GM19193 (cell line): Measurements from ENCODE around the gene GIMAP1.

ENCODE experiments used
- POLR2A ChIP-seq: IDR thresholded peaks from 4 replicates; pipeline ENCODE4 v1.6.1; 2011; ENCODE audit not compliant: insufficient read depth, insufficient read length; ENCODE audit errors: extremely low read depth

The GIMAP1 gene

DNA sequence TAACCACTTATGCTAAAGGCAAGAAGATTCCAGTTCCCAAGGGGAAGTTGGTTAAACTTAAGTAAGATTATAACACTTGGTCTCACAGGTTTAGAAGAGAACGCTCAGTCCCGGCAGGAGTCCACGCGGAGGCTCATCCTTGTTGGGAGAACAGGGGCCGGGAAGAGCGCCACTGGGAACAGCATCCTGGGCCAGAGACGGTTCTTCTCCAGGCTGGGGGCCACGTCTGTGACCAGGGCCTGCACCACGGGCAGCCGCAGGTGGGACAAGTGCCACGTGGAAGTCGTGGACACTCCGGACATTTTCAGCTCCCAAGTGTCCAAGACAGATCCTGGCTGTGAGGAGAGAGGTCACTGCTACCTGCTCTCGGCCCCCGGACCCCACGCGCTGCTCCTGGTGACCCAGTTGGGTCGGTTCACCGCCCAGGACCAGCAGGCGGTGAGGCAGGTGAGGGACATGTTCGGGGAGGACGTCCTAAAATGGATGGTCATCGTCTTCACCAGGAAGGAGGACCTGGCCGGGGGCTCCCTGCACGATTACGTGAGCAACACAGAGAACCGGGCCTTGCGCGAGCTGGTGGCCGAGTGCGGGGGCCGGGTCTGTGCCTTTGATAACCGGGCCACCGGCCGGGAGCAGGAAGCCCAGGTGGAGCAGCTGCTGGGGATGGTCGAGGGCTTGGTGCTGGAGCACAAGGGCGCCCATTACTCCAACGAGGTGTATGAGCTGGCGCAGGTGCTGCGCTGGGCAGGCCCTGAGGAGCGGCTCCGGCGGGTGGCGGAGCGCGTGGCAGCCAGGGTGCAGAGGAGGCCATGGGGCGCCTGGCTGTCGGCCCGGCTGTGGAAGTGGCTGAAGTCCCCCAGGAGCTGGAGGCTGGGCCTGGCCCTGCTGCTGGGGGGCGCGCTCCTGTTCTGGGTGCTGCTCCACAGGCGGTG, 3.8 kb downstream of the GIMAP1 start:
- TF ChIP-seq POLR2A: no peak

DNA sequence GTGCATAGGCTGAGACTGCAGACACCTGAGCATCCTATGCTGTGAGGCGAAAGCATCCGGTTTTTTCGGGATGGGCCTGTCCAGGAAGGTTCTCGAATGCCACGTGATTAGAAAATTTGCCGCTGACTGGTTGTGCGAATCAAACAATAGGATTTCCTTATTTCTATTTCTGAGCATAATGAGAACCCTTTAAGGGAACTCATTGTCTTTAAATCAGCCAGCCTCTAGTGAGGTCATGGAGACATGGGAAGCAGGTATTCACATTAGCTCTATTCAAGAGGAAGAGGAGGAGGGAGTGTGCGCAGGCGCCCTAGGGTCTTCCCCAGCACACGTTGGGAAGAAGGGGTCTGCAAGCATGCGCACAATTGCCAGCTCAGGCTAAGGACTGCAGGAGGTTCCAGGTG, 5.6 kb downstream of the GIMAP1 start:
- TF ChIP-seq POLR2A: no peak

DNA sequence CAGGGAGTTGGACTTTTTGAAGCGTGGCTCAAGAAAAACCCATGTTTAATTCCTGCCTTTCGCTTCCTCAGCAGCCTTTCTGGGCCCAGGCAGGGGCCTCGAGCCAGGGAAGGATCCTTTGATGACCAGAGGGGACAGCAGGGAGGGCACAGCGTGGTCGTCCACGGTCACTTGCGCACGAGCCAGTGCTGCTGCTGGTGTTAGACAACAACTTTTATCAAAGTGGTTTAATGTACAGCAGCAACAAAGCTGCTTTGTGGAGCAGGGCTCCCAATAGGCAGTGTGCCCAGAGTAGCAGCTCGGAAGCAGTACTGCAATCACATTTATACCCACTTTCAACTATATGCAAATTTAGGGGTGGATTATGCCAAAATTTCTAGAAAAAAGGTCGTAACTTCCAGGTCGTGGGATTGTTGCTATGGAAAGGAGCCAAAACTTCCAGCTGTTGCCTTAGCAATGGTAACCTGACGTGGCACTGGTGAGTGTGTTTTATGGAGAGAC, 6.1 kb downstream of the GIMAP1 start:
- TF ChIP-seq POLR2A: no peak

DNA sequence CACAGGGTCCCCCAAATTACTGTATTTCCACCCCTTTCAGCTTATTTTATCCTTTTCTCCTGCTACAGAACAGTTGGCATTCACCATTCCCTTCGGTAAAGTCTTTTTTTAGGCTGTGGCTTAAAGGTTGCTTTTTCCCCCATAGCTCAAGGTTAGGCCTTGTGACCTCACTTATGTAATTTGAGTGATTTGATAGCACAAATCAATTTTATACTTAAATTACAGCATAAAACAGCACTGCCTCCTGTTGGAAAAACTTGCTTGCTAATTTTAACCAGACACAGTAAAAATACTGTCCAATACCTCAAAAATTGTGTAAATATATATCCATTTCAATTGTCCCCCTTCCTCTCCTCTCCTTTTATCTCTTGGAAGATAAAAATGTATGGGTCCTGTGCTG, 7.1 kb downstream of the GIMAP1 start:
- TF ChIP-seq POLR2A: no peak

DNA sequence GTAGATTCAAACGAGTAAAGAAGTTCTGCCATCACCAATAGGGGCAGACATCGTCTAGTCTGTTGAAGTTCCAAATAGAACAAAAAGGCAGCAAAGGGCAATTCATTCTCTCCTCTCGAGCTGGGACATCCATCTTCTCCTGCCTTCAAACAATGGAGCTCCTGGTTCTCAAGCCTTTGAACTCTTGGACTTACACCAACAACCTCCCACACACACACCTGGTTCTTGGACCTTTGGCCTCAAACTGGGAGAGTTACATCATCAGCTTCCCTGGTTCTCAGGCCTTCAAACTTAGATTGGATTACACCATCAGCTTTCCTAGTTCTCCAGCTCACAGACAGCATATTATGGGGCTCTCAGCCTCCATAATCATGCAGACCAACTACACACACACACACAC, 11.0 kb downstream of the GIMAP1 start:
- no peak for TF ChIP-seq POLR2A

DNA sequence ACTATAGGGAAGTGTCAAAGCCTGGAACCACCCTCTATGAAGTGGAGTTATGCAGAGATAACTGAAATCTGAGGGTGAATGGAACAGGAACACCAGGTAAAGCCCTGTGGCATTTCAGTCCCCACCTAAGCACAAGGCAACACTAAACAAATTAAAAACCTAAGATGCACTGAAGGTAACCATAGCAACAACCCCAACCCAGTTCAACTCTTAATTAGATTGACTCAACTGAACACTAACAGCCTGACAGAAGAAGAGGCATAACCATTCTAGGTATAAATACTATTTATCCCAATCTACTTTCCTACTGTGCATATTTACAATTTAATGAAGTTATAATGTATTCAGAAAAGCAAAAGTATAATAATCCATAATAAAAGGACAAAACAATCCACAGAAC, 11.6 kb downstream of the GIMAP1 start:
- no peak for TF ChIP-seq POLR2A

DNA sequence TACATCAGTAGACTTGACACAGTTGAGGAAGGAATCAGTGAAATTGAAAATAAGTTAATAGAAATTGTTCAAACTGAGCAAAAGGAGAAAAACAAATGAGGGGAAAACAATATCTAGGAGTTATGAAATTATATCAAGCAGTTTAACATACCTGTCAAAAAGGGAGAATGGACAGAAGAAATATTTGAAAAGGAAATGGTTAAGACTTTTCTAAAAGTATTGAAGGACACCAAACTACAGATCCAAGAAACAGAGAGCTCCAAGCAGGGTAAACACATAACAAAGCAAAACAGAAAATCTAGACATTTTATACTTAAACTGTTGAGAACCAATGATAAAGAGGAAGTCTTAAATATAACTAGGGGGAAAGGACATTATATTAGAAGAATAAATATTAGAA, 12.2 kb downstream of the GIMAP1 start:
- TF ChIP-seq POLR2A: no peak

DNA sequence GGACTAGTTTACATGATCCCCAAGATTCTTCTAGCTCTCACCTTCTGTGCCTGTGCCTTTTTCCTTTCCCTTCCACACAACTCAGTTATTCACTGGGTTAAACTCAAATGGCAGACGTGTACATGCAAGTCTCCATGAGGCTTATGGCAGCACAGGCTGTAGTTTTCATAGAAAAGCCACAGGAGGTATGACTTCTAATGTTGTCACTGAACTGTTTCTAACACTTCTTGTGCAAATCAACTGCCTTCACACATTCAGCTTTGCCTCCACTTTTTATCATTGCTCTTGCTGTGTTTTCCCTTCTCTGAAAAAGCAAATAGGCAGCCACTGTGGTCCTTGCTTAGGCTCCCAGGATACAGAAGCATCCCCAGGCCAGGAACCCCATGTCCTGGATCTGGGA, 15.5 kb downstream of the GIMAP1 start:
- TF ChIP-seq POLR2A: no peak

DNA sequence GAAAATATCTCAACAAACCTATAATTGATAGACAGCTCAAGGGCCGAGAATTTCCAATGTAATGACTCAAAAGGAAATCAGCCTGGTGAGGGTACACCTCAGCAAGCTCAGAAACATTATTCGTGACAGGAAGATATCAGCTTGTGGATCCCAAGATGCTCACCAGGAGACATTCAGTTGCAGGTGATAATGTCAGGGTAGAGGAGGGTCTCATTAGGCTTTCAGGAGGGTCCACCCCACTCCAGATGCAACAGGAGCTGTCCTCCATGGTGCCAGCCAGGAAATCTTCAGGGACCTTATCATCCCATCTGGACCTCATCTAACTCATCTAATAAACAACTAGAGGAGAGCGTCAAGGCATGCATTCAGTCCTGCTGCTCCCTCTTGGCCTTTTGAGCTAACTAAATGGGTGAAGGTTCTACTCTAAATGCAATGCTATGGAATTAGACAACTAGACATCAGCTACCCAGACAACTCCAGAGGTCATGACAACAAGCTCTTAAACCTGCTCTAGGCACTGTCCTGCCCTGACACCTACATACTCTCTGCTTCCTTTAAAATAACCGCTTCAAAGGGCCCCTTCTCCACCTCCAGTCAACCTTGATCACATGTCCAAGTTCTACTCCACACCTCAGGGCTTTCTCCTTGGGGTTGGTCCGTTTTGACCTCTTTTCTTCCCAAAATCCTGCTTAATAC, 16.5 kb downstream of the GIMAP1 start:
- TF ChIP-seq POLR2A: no peak

DNA sequence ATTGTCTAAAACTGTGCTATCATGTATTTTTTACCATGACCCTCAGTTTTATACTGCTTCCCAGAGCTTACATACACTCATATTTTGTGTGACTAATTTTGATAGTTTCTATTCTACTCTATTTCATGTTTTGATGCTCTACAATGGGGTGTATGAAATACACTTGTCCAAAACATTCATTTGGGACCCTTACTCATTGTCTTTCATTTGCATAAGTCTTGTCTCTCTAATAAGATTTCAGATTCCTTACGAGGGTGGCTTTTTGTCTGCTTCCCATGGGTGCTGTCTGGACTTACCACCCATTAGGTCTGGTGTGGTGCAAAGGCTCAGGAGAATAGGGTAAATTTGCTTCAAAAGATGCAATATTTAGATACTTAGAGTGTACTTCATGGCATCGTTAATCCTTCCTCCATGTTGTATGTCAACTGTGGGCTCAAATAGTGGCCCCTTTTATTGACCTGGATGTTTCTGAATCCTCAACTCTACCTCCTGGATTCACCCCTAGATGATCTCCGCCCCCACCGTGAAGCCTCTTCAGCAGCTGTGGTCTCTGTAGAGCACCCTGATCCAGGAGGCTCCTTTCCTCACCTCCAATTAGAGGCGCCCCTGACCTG, 17.2 kb downstream of the GIMAP1 start:
- TF ChIP-seq POLR2A: no peak

DNA sequence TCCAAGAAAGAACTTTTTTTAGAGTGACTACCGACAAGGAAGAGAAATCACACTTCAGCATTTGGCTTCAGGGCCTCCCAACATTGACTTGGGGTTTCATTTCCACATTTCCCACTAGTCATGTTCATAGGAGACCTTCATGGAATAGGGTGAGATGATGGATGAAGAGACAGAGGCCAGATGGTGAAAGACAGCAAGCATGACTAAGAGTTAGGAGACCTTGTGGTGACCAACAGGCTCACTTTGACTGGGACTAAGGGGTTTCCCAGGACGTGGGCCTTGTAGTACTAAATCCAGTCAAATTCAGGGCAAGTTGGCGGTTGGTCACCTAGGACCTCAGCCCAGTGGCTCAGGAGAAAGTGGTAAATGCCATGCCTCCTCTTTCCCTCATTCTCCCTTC, 17.8 kb downstream of the GIMAP1 start:
- no peak for TF ChIP-seq POLR2A

DNA sequence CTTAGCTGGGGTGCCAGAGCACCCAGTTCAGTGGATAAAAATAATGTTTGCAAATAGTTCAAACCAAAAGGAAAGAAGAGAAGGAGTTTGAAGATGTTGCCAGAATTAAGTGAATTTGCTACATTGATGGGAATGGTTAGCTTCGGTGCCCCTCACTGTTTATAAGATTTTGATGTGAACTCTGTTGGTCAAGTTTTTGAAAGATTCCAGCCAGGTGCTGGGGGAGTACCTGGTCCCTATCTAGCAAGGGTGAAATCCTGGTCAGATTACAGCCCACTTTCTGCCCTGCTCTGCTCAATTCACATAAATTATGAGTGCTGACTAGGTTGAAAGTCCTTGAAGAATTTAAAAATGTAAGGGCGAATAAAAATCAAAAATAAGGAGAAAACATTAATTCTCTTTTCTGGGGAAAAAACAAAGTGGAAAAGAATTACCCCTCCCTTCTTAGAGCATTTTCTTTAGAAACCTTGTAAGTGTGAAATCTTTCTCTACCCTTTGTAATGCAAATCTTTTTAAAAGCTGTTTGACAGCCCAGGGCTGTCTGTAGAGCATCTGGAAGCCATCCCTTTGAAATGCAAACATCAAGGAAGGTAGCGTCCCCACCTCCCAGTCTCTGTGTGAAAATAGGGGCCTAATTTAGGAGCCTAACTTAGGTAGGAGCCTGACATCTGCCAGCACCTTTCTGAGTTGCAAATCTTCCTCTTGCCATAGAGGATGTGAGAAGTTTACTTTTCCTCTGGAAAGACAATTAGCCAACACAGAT, 19.4 kb downstream of the GIMAP1 start:
- TF ChIP-seq POLR2A: no peak

DNA sequence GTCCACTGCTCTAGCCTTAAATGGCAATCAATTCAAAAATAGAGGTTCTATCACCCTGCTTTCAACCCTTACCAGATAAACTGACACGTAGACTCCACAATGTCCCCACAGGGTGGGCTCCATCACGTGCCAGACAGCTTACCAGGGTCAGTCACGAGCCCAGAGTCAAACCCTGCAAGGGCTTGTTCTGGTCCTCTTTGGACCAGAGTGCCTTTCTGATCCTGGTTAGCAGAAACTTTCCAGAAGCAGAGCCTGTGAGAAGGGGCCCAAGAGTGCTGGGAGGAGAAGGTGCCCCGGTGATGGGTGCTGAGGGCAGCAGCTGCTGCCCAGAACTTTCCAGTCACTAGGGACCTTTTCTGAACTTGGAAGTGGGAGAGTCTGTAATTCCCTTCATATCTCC, 20.5 kb downstream of the GIMAP1 start:
- TF ChIP-seq POLR2A: no peak

DNA sequence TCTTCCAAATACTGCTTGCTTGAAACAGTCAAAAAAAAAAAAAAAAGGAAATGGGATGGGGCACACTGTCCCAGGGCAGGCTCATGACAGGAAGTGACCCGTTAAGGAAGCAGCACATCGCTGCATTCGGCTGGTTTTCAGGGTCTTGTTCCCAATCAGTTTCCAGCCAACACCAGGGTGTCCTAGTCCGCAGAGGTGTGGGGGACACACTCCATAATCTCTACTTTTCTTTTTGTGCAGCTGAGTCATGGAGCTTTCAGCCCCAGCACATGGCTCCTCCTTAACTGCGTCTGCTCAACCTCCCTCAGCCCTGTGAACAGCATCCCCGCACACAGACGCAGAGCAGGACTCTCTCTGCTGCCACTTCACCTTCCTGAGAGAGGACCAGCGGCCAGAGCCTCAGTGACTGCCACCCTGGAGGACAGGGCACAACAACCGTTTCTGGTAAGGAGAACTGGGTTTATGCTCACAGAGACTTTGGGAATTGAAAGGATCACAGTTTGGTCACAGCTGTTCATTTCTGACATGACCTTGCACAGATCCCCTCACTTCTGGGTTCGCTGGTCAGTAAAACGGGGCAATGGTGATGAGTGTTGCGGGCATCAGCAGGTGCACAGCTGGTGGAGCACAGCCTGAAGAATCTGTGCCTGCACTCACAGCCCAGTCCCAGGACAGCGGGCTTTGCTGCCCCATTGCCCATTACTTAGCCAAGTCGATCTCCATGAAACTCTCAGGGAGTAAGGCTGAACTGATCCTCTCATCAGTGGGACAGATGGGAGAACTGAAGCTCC, 21.0 kb downstream of the GIMAP1 start, which contains the start of gene GIMAP5:
Gene GIMAP5, plus strand, starts transcription at position 154 of the 791 bp plus-strand sequence. CDS start 3,467 bp downstream, outside the sequence.
- peak; percentile 18 for TF ChIP-seq POLR2A

DNA sequence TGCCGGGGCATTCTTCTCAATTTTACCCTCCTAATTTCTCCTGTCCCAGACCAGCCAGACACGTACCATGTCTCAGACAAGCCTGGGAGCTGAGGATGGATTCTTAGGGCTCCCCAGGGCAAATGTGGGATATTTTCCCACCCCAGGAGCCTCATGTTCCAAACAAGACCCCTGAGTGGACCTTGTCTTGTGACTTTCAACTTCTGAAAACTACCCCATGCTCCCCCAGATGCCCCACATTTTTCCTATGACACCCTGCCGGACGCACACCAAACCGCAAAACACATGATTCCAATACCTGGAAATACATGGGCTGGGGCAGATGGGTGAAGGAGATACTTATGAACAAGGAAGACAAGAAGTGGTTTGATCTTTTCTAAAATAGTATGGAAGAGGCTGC, 21.7 kb downstream of the GIMAP1 start:
- TF ChIP-seq POLR2A: no peak

DNA sequence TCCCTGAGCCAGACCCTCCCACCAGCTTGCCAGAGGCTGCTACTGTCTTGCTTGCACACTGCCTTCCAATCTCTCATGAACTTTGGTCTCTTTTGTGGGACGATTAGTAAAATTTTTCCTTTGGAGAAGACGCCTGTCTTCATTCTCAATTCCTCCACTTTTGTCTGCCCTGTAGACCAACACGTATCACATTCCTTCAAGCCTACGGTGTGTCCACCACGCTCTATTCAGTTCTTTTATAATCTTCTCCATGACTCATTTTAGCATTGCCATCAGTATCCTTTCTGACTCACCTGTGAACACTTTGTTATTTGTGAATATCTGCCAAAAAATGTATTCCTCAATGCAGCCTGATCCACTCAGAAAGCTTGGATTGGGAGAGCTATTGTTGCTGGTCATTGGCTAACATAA, 22.2 kb downstream of the GIMAP1 start:
- no peak for TF ChIP-seq POLR2A
